Thyroid gland (tissue), 4 donors: ENCODE data around the gene CIZ1.

ENCODE experiments used
- CTCF ChIP-seq, 6 experiments: fragments of 200-600 bp in 3 of 6; fragments of 450-650 bp in 3 of 6; sonication (generic) in 3 of 6; IDR thresholded peaks; one replicate each; pipeline ENCODE4 v1.5.1; 2016 to 2019; ENCODE audit warnings: antibody characterized with exemption in 6 of 6, mild to moderate bottlenecking in 2 of 6, inconsistent platforms in 1 of 6, moderate library complexity in 1 of 6
- POLR2A ChIP-seq, 2 donors: fragments of 450-650 bp; IDR thresholded peaks; one replicate each; pipeline ENCODE4 v1.6.1; 2017; ENCODE audit warnings: antibody characterized with exemption in 2 of 2, mild to moderate bottlenecking in 2 of 2, moderate library complexity in 1 of 2

GRCh38 chr9:128188209-128188608, 3.2 kb downstream of the CIZ1 start:
- TF ChIP-seq POLR2A (IDR thresholded peaks at IDR 0.05) (no peak), CTCF (IDR thresholded peaks at IDR 0.05) (no peak)
